ENCODE results near the gene LIAS.

LIAS gene

DNA sequence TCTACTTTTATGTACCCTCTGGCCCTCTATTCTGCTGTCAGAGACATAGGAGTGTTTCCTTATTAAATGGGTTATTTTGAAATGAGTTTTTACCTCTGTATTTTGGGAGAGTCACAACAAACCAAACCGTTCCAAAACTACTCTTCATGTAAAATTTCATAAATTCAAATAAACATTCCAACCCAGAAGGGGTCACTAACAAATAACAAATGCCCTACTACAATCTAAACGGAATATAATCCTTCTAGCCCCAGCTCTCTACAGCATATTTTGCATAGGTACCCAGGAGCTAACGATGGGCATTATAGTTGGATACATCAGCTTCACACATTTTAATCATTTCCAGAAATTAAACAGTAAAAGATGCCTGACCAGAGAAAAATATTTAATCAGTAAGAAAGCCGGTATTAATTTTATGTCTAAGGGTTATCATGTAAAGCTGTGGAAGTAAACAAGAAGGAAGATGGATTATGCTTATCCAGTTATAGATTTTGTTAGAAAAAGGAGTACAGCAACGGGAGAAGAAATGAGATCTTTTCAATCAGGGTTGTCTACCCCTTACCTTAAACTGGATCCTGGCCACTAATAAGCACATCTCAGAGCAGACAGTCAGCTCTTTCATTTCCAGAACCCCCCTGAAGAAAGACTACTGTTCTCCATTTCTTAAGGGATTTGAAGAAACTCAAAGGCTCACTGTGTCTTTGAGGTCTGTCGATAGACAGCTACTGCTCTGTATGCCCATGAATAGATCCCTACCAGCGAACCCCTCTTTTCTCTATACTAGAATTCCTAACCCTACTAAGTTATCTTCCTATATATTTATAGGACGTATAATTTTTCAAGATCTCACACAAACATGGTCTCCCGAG lies 67.2 kb downstream of the LIAS start:
- peak overlapping the region; percentile 91 for H3K4me3 Mint-ChIP-seq
- no peaks in the 10 kb centered on the region for H3K27me3 Mint-ChIP-seq (ENCODE audit: low read depth)
- peaks cover 17% of the 10 kb centered on the region for H3K4me1 Mint-ChIP-seq (ENCODE audit: low read depth)
- H3K9me3 Mint-ChIP-seq: peaks cover 4% of the 10 kb centered on the region
- H3K27ac Mint-ChIP-seq: peak overlapping the region; percentile 83
- peaks cover 5% of the 10 kb centered on the region for H3K36me3 Mint-ChIP-seq (ENCODE audit: low read depth)

- Mint-ChIP-seq H3K27me3 (ENCODE audit: low read depth) (no peaks in the 10 kb centered on the region), H3K36me3 (ENCODE audit: low read depth) (peaks cover 10% of the 10 kb centered on the region), H3K4me1 (ENCODE audit: low read depth) (peaks cover 17% of the 10 kb centered on the region), H3K9me3 (peaks cover 10% of the 10 kb centered on the region), H3K27ac (peak overlapping the region; percentile 83), H3K4me3 (peak overlapping the region; percentile 98)
Observed at GRCh38 chr4:39526765-39527295, 68.0 kb downstream of the LIAS start.

DNA sequence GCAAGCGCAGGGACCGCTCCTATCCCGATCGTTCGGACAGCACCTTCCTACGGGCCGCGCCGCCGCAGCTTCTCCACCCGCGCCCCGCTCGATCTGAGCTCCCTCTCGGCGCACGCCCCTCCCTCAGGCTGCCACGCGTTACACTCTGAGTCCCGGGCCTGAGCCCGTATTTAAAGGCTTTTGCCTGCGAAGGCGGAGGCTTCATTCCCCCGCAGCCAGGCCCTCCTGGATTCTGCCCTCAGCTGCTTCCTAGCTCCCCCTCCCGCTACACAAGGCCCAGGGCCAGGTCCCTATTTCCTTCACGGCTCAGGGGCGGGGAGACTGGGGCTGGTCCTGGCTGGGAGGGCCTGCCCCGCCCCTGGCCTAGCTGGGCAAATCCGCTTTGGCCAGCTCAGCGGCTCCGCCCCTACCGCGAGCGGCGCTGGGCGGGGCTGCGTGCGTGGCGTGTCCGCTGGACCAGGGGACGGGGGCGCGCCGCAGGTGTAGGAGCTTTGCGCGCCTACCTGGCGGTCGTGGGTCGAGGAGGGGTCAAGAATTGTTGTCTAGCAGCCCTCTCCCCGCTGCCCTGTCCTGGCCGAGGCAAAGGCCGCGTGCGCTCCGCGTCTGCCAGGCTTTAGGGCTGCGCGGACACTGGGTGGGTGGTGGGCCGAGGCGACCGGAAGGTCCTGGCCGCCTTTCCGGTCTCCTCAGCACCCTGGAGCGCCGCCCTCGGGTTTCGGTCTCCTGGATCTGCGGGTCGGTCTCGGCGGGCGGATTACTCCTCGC lies 68.6 kb downstream of the LIAS start, which contains the start of gene UGDH:
Gene UGDH, minus strand, starts transcription at position 144 of the 765 bp plus-strand sequence. CDS start 5,927 bp downstream, outside the sequence.
- Mint-ChIP-seq H3K4me3 (peak within 1 kb of the TSS; percentile 98), H3K27ac (peak within 1 kb of the TSS; percentile 92), H3K27me3 (ENCODE audit: low read depth) (no peaks in the 10 kb centered on the region), H3K36me3 (ENCODE audit: low read depth) (peaks cover 15% of the 10 kb centered on the region), H3K9me3 (peaks cover 17% of the 10 kb centered on the region), H3K4me1 (ENCODE audit: low read depth) (peaks cover 17% of the 10 kb centered on the region)

DNA sequence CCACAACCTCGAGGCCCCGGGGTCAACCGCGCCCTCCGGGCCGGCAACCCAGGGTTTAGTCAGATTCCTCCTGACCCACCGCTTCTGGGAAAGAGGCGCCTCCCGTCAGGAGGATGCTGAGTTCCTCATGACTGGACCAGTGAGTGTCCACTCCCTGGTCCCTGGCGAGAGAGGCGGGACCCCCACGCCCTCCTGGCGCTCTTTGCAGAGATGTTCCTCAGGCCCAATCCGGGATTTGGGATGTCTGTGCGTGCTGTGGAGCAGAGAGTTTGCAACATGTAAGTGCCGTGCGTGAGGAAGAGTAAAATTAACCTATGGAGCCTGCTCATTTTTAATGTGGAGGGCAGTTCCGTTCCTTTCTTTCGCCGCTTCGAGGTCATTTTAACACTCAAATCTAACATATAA lies 69.2 kb downstream of the LIAS start:
- H3K4me1 Mint-ChIP-seq (ENCODE audit: low read depth): peaks cover 17% of the 10 kb centered on the region
- H3K36me3 Mint-ChIP-seq (ENCODE audit: low read depth): peaks cover 19% of the 10 kb centered on the region
- H3K9me3 Mint-ChIP-seq: peaks cover 22% of the 10 kb centered on the region
- H3K27ac Mint-ChIP-seq: peak overlapping the region; percentile 78
- H3K27me3 Mint-ChIP-seq (ENCODE audit: low read depth): no peaks in the 10 kb centered on the region
- H3K4me3 Mint-ChIP-seq: peak overlapping the region; percentile 98

Measured in T-helper 1 cell treated with Interleukin-12 subunit alpha and Interleukin-12 subunit beta and Interleukin-4 antibody, amounts not matched to agents 30 μg/mL and 1 μg/mL, for 36 hours (primary cell).